Measurements from ENCODE around the gene TBC1D23. TPM values are rescaled to one million over a fixed set of nuclear protein-coding genes. Genes with fewer than 3 reads are reported as not detected.

Gene TBC1D23
- total and polyA plus RNA-seq, 9 of the 15 experiments (the other 6 are each of a cell fraction or from before 2014, with no cell fraction given): 23.4 to 85.8 (median 43.7) TPM

DNA sequence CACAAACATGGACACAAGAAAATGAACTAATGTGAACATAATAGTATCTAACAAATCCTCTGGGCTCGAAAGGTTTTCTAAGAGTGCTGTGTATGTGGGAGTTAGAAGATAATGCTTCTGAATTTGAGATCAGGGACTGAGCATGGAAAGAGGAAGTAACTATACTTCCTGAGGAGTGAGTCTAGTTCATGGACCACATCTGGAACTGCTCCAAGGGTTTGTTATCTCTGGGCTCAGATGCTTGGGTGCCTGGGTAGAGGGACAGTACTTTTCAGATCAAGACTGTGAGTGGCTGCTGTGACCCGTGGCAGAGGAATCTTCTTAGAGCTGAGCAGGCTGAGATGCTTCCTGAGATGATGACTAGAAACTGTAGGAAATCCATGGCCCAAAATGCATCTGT is 28.5 kb downstream of the TBC1D23 start (continued):
- no peak for TF ChIP-seq SMAD1 (IDR thresholded peaks at IDR 0.05; ENCODE audit: low read depth, low read length, partially characterized antibody)
- TF ChIP-seq NFXL1 (CRISPR knock-in tag; IDR thresholded peaks at IDR 0.05): no peak
- TF ChIP-seq PHF20 (IDR thresholded peaks at IDR 0.05; ENCODE audit: partially characterized antibody): no peak
- TF ChIP-seq, protein P1, sequence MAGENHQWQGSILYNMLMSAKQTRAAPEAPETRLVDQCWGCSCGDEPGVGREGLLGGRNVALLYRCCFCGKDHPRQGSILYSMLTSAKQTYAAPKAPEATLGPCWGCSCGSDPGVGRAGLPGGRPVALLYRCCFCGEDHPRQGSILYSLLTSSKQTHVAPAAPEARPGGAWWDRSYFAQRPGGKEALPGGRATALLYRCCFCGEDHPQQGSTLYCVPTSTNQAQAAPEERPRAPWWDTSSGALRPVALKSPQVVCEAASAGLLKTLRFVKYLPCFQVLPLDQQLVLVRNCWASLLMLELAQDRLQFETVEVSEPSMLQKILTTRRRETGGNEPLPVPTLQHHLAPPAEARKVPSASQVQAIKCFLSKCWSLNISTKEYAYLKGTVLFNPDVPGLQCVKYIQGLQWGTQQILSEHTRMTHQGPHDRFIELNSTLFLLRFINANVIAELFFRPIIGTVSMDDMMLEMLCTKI (IDR thresholded peaks at IDR 0.05; ENCODE audit: partially characterized antibody): no peak
- TF ChIP-seq ZNF143 (CRISPR knock-in tag; IDR thresholded peaks at IDR 0.05): no peak
- no peak for TF ChIP-seq ZNF24 (IDR thresholded peaks at IDR 0.05)
- TF ChIP-seq ZNF445 (CRISPR knock-in tag; IDR thresholded peaks at IDR 0.05; ENCODE audit: low read depth): no peak
- no peak for TF ChIP-seq GABPB2 (CRISPR knock-in tag; conservative IDR thresholded peaks at IDR 0.05)
- TF ChIP-seq HMG20A (CRISPR knock-in tag; conservative IDR thresholded peaks at IDR 0.05): no peak
- no peak for TF ChIP-seq FOXK2 (conservative IDR thresholded peaks at IDR 0.05 in 1 of 2, IDR thresholded peaks at IDR 0.05 in 1 of 2; ENCODE audit: low read depth in 2 of 2)
- no peak for TF ChIP-seq ZC3H4 (CRISPR knock-in tag; IDR thresholded peaks at IDR 0.05; ENCODE audit: borderline replicate concordance)
- peak; percentile 91 for TF ChIP-seq HDAC2 (IDR thresholded peaks at IDR 0.05)
- no peak for TF ChIP-seq SIX5 (IDR thresholded peaks at IDR 0.05; ENCODE audit: borderline replicate concordance in 1 of 2, insufficient read depth in 1 of 2, low read depth in 1 of 2, low read length in 2 of 2)
- TF ChIP-seq ZNF668 (CRISPR knock-in tag; IDR thresholded peaks at IDR 0.05): no peak
- no peak for TF ChIP-seq ILF3 (IDR thresholded peaks at IDR 0.05; ENCODE audit: borderline replicate concordance)
- no peak for TF ChIP-seq STAG1 (CRISPR knock-in tag; IDR thresholded peaks at IDR 0.05; ENCODE audit: borderline replicate concordance)
- no peak for TF ChIP-seq HNRNPUL1 (IDR thresholded peaks at IDR 0.05; ENCODE audit: low read length)
- TF ChIP-seq, protein P2, sequence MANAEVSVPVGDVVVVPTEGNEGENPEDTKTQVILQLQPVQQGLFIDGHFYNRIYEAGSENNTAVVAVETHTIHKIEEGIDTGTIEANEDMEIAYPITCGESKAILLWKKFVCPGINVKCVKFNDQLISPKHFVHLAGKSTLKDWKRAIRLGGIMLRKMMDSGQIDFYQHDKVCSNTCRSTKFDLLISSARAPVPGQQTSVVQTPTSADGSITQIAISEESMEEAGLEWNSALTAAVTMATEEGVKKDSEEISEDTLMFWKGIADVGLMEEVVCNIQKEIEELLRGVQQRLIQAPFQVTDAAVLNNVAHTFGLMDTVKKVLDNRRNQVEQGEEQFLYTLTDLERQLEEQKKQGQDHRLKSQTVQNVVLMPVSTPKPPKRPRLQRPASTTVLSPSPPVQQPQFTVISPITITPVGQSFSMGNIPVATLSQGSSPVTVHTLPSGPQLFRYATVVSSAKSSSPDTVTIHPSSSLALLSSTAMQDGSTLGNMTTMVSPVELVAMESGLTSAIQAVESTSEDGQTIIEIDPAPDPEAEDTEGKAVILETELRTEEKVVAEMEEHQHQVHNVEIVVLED (CRISPR knock-in tag; IDR thresholded peaks at IDR 0.05): no peak
- no peak for TF ChIP-seq HDGF (IDR thresholded peaks at IDR 0.05)
- TF ChIP-seq, protein P3, sequence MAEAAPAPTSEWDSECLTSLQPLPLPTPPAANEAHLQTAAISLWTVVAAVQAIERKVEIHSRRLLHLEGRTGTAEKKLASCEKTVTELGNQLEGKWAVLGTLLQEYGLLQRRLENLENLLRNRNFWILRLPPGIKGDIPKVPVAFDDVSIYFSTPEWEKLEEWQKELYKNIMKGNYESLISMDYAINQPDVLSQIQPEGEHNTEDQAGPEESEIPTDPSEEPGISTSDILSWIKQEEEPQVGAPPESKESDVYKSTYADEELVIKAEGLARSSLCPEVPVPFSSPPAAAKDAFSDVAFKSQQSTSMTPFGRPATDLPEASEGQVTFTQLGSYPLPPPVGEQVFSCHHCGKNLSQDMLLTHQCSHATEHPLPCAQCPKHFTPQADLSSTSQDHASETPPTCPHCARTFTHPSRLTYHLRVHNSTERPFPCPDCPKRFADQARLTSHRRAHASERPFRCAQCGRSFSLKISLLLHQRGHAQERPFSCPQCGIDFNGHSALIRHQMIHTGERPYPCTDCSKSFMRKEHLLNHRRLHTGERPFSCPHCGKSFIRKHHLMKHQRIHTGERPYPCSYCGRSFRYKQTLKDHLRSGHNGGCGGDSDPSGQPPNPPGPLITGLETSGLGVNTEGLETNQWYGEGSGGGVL (CRISPR knock-in tag; IDR thresholded peaks at IDR 0.05): no peak
- TF ChIP-seq NFE2L1 (tag; IDR thresholded peaks at IDR 0.05; ENCODE audit: borderline replicate concordance, low read depth): no peak
- TF ChIP-seq, protein P4, sequence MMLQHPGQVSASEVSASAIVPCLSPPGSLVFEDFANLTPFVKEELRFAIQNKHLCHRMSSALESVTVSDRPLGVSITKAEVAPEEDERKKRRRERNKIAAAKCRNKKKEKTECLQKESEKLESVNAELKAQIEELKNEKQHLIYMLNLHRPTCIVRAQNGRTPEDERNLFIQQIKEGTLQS (IDR thresholded peaks at IDR 0.05): no peak
- TF ChIP-seq, protein P4 (CRISPR knock-in tag; conservative IDR thresholded peaks at IDR 0.05): no peak
- TF ChIP-seq CBX3 (IDR thresholded peaks at IDR 0.05; ENCODE audit: borderline replicate concordance in 1 of 2, low read length in 2 of 2): peak in 1 of 2 experiments; percentile 37; a peak in 1 of 3 replicates
- TF ChIP-seq EWSR1 (IDR thresholded peaks at IDR 0.05; ENCODE audit: borderline replicate concordance, low read depth, partially characterized antibody): no peak
- TF ChIP-seq RB1 (IDR thresholded peaks at IDR 0.05; ENCODE audit: low read depth): no peak

All from K562 (cell line).